Calu3 (cell line): Measurements from ENCODE around the gene UQCC2. TPM values are rescaled to one million over a fixed set of nuclear protein-coding genes. Genes with fewer than 3 reads are reported as not detected.

Experiments used
- BruUV-seq: library from RNA; stranded (reverse); fragments of 400-500 nt; replicated peaks from 2 replicates; lab custom pipeline; 2021; lab: Mats Ljungman, UMichigan
- CTCF ChIA-PET: fragments of 300-600 bp; sonication (Branson Sonifier 250); formaldehyde crosslinking; loops from one replicate; lab custom pipeline; 2022; ENCODE audit warnings: antibody characterized with exemption; lab: Charles Lee
- DNase-seq: peaks from one replicate; pipeline ENCODE4 v3.0.0; 2022
- H3K27ac Mint-ChIP-seq: one replicate; pipeline ENCODE4 v1.8.0; 2022; ENCODE audit warnings: mixed read lengths; ENCODE audit not compliant: unreplicated experiment
- H3K27me3 Mint-ChIP-seq: one replicate; pipeline ENCODE4 v1.8.0; 2022; ENCODE audit warnings: mixed read lengths; ENCODE audit not compliant: unreplicated experiment
- H3K36me3 Mint-ChIP-seq: one replicate; pipeline ENCODE4 v1.8.0; 2022; ENCODE audit warnings: mild to moderate bottlenecking, moderate library complexity, mixed read lengths; ENCODE audit not compliant: insufficient read depth, unreplicated experiment
- H3K4me1 Mint-ChIP-seq: one replicate; pipeline ENCODE4 v1.8.0; 2022; ENCODE audit warnings: mild to moderate bottlenecking, low read depth, mixed read lengths; ENCODE audit not compliant: unreplicated experiment
- H3K4me3 Mint-ChIP-seq: one replicate; pipeline ENCODE4 v1.8.0; 2022; ENCODE audit warnings: mild to moderate bottlenecking, low read depth, moderate library complexity, mixed read lengths; ENCODE audit not compliant: unreplicated experiment
- H3K9me3 Mint-ChIP-seq: one replicate; pipeline ENCODE4 v1.8.0; 2022; ENCODE audit warnings: low read depth, mixed read lengths; ENCODE audit not compliant: unreplicated experiment
- CTCF ChIP-seq: fragments of 200-600 bp; IDR thresholded peaks from one replicate; pipeline ENCODE4 v1.8.0; 2022; ENCODE audit warnings: antibody characterized with exemption; ENCODE audit not compliant: unreplicated experiment
- intact Hi-C: fragments of 100-400 bp; cut with micrococcal nuclease; formaldehyde crosslinking; loops from one replicate; pipeline ENCODE4 v1.10.0; 2022; ENCODE audit not compliant: unreplicated experiment
- total RNA-seq: library from RNA; stranded (reverse); gene quantifications from 2 replicates; pipeline ENCODE4 v1.2.3, GENCODE V29; 2022

The UQCC2 gene
- total RNA-seq, 1 experiment from 2014 or later: 142 TPM

DNA sequence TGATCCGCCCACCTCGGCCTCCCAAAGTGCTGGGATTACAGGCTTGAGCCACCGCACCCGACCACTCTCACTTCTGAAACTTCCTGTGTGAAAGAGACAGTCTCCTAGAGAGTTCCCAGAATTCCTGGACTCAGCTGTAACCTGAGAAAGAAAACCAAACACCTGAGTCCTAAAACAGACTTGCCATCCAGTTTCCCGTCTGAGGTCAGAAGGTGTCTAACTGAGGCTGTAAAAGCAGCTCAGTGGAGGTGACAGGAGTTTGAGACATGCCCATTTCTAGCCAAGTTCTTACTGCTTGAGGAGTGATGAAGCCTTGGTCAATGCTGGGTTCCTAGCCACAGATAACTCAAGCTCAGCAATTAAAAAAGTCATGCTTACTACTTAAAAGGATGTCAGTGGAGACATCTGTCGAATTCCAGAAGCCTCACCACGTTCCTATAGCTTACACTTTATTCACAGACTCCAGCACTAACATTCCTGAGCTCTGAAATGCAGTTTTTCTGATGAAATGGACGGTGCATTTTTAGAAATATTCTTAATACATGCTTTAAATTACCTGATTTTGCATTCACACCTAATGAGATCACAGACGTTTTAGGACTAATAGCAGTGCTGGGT, 6.1 kb downstream of the UQCC2 start:
- intact Hi-C loops: no loop called here
- no TSS peak for BruUV-seq
- H3K27ac Mint-ChIP-seq: no peak overlapping the region
- H3K4me1 Mint-ChIP-seq: peaks cover 17% of the 10 kb centered on the region
- CTCF ChIA-PET: no interaction called here
- H3K9me3 Mint-ChIP-seq: no peaks in the 10 kb centered on the region
- no peak overlapping the region for H3K4me3 Mint-ChIP-seq
- no peak for DNase-seq
- H3K36me3 Mint-ChIP-seq: peaks cover 53% of the 10 kb centered on the region
- no peaks in the 10 kb centered on the region for H3K27me3 Mint-ChIP-seq
- no peak for TF ChIP-seq CTCF

- no peak for TF ChIP-seq CTCF
- no peak for DNase-seq
- intact Hi-C loops: no loop called here
- H3K27ac Mint-ChIP-seq: peak overlapping the region; percentile 7
- peaks cover 52% of the 10 kb centered on the region for H3K36me3 Mint-ChIP-seq
- BruUV-seq: no TSS peak
- peaks cover 8% of the 10 kb centered on the region for H3K4me1 Mint-ChIP-seq
- no peaks in the 10 kb centered on the region for H3K9me3 Mint-ChIP-seq
- H3K4me3 Mint-ChIP-seq: no peak overlapping the region
- CTCF ChIA-PET: interaction anchor here (0.6 kb wide), 1 partner anchor 751 kb away, joined by 4 read pairs; no protein-coding TSS in a partner anchor
- no peaks in the 10 kb centered on the region for H3K27me3 Mint-ChIP-seq
Observed at GRCh38 chr6:33704215-33705066, 7.1 kb downstream of the UQCC2 start.

DNA sequence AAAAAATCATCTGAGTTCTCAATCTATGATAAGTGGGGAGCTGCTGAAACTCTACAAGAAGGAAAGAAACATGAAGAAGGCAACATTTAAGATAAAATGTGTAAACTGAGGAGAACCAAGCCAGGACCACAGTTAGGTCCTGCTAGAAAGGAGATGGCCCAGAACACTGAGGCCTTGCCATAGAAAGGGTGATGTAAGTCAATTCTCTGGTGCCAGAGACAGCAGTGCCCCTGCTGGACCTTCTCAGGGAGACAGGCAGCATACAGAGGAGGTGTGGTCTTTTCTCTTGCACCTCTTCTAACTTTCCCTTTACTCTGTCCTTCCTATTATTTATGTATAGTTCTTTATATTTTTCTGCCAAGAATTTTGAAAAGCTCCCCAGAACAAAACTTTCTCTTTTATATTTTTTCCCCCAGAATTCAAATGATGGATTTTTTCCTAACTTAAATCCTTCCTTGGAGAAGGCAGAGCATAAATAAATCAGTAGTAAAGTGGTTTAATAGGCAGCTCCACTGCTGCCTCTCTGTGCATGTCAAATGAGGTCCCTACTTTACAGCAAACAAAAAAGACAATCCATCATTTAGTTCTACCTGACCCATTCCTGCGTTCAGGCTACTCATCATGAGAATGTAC, 9.0 kb downstream of the UQCC2 start:
- intact Hi-C loops: no loop called here
- Mint-ChIP-seq H3K27me3 (no peaks in the 10 kb centered on the region), H3K4me1 (peaks cover 2% of the 10 kb centered on the region)

More for the DNA sequence above, 9.0 kb downstream of the UQCC2 start:
- TF ChIP-seq CTCF: peak; percentile 52
- CTCF ChIA-PET: no interaction called here
- H3K27ac Mint-ChIP-seq: no peak overlapping the region
- H3K36me3 Mint-ChIP-seq: peaks cover 61% of the 10 kb centered on the region
- no peak overlapping the region for H3K4me3 Mint-ChIP-seq
- BruUV-seq: no TSS peak
- peak; percentile 51 for DNase-seq
- no peaks in the 10 kb centered on the region for H3K9me3 Mint-ChIP-seq
